Measurements from ENCODE around the gene CRELD2. TPM values are rescaled to one million over a fixed set of nuclear protein-coding genes. Genes with fewer than 3 reads are reported as not detected.

The CRELD2 gene
- total and polyA plus RNA-seq, 2 of the 13 experiments (the other 11 are each of a cell fraction or from before 2014, with no cell fraction given) = 17.2 to 44.7 TPM

- no peak for TF ChIP-seq XBP1 (CRISPR knock-in tag; IDR thresholded peaks at IDR 0.05)
- no peak for TF ChIP-seq NFE2L2 (IDR thresholded peaks at IDR 0.05; ENCODE audit: low read length)
- no peak for TF ChIP-seq SALL2 (CRISPR knock-in tag; IDR thresholded peaks at IDR 0.05)
- no peak for TF ChIP-seq GMEB2 (CRISPR knock-in tag; IDR thresholded peaks at IDR 0.05; ENCODE audit: low read depth)
- TF ChIP-seq MIXL1 (CRISPR knock-in tag; IDR thresholded peaks at IDR 0.05) = peak; percentile 89
- TF ChIP-seq ZNF607 (CRISPR knock-in tag; IDR thresholded peaks at IDR 0.05; ENCODE audit: borderline replicate concordance) = no peak
- TF ChIP-seq, protein P1, sequence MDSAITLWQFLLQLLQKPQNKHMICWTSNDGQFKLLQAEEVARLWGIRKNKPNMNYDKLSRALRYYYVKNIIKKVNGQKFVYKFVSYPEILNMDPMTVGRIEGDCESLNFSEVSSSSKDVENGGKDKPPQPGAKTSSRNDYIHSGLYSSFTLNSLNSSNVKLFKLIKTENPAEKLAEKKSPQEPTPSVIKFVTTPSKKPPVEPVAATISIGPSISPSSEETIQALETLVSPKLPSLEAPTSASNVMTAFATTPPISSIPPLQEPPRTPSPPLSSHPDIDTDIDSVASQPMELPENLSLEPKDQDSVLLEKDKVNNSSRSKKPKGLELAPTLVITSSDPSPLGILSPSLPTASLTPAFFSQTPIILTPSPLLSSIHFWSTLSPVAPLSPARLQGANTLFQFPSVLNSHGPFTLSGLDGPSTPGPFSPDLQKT (CRISPR knock-in tag; IDR thresholded peaks at IDR 0.05; ENCODE audit: borderline replicate concordance) = no peak
- no peak for TF ChIP-seq TBX2 (CRISPR knock-in tag; IDR thresholded peaks at IDR 0.05; ENCODE audit: borderline replicate concordance)
- no peak for TF ChIP-seq ZNF609 (CRISPR knock-in tag; IDR thresholded peaks at IDR 0.05; ENCODE audit: borderline replicate concordance)
- no peak for TF ChIP-seq MXD1 (CRISPR knock-in tag; IDR thresholded peaks at IDR 0.05)
- no peak for TF ChIP-seq SRSF1 (optimal IDR thresholded peaks at IDR 0.05; ENCODE audit: low read depth, low read length)
- no peak for TF ChIP-seq KDM4B (CRISPR knock-in tag; IDR thresholded peaks at IDR 0.05)
- no peak for TF ChIP-seq NFE2 (CRISPR knock-in tag; IDR thresholded peaks at IDR 0.05)
- TF ChIP-seq ZNF841 (CRISPR knock-in tag; IDR thresholded peaks at IDR 0.05; ENCODE audit: borderline replicate concordance) = no peak
- TF ChIP-seq ZC3H4 (CRISPR knock-in tag; IDR thresholded peaks at IDR 0.05; ENCODE audit: borderline replicate concordance) = no peak
- TF ChIP-seq ZNF496 (CRISPR knock-in tag; IDR thresholded peaks at IDR 0.05; ENCODE audit: insufficient replicate concordance) = no peak
- peak; percentile 32; the same call in 1 of the 2 replicates for TF ChIP-seq ZNF331 (CRISPR knock-in tag; IDR thresholded peaks at IDR 0.05)
- TF ChIP-seq, protein P2, sequence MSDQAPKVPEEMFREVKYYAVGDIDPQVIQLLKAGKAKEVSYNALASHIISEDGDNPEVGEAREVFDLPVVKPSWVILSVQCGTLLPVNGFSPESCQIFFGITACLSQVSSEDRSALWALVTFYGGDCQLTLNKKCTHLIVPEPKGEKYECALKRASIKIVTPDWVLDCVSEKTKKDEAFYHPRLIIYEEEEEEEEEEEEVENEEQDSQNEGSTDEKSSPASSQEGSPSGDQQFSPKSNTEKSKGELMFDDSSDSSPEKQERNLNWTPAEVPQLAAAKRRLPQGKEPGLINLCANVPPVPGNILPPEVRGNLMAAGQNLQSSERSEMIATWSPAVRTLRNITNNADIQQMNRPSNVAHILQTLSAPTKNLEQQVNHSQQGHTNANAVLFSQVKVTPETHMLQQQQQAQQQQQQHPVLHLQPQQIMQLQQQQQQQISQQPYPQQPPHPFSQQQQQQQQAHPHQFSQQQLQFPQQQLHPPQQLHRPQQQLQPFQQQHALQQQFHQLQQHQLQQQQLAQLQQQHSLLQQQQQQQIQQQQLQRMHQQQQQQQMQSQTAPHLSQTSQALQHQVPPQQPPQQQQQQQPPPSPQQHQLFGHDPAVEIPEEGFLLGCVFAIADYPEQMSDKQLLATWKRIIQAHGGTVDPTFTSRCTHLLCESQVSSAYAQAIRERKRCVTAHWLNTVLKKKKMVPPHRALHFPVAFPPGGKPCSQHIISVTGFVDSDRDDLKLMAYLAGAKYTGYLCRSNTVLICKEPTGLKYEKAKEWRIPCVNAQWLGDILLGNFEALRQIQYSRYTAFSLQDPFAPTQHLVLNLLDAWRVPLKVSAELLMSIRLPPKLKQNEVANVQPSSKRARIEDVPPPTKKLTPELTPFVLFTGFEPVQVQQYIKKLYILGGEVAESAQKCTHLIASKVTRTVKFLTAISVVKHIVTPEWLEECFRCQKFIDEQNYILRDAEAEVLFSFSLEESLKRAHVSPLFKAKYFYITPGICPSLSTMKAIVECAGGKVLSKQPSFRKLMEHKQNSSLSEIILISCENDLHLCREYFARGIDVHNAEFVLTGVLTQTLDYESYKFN (CRISPR knock-in tag; conservative IDR thresholded peaks at IDR 0.05) = no peak
Measured at GRCh38 chr22:49930596-49931412, 12.4 kb downstream of the CRELD2 start (continued).

Measured in HepG2 (cell line).